ENCODE measurements around the gene P2RX3. TPM values are rescaled to one million over a fixed set of nuclear protein-coding genes. Genes with fewer than 3 reads are reported as not detected.

Gene P2RX3
- total RNA-seq, 1 experiment from 2014 or later, result 0.15 TPM

DNA sequence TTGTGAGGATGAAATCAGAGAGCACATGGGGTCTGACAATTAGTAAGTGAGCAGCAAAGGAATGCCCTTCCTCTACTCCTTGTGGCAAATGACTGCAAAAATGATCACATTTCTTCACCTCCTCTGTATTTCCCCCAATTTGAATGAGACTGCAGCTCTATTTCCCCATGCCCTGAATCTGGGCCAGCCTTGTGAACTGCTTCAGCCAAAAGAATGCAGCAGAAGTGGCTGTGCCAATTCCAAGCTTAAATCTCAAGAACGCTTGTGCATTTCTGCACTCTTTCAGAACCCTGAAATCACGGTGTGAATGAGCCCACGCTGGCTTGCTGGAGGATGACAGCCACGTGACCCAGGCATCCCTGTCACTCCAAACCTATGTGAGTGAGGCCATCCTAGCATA lies 78.9 kb downstream of the P2RX3 start:
- no peaks in the 10 kb centered on the region; the same call in 1 of the 2 replicates for H3K4me1 ChIP-seq (ENCODE audit: insufficient read depth, low read length)
- H4K91ac ChIP-seq (ENCODE audit: insufficient read length, low read depth, low read length), result no peak overlapping the region
- no peak overlapping the region for H2BK12ac ChIP-seq (ENCODE audit: insufficient read length, low read depth, low read length)
- H3K23me2 ChIP-seq (ENCODE audit: insufficient read length, low read depth, low read length, poor library complexity, severe bottlenecking), result no peaks in the 10 kb centered on the region
- H2BK120ac ChIP-seq (ENCODE audit: low read depth, low read length, poor library complexity, severe bottlenecking), result no peak overlapping the region
- no peak overlapping the region for H3K14ac ChIP-seq (ENCODE audit: insufficient read depth, low read length)
- H3K27me3 ChIP-seq (ENCODE audit: insufficient read depth, low read length), result no peaks in the 10 kb centered on the region
- no peak overlapping the region for H3K23ac ChIP-seq (ENCODE audit: insufficient read length, low read depth, low read length)
- H4K8ac ChIP-seq (replicated peaks; ENCODE audit: insufficient read length, low read depth, low read length), result no peak overlapping the region
- H3K9ac ChIP-seq (ENCODE audit: extremely low read depth, insufficient read length, low read length), result no peak overlapping the region
- H3K79me1 ChIP-seq (ENCODE audit: insufficient read depth, low read depth, low read length, poor library complexity, severe bottlenecking), result no peaks in the 10 kb centered on the region
- no peak for DNase-seq
- no peak overlapping the region for H3K4ac ChIP-seq (ENCODE audit: low read depth, low read length)
- no peak overlapping the region for H2BK5ac ChIP-seq (ENCODE audit: insufficient read length, low read length)
- H3K4me3 Mint-ChIP-seq, result no peak overlapping the region
- no peak overlapping the region for H3K4me2 ChIP-seq (ENCODE audit: insufficient read depth, insufficient read length, low read length)
- H3K27ac Mint-ChIP-seq, result no peak overlapping the region; a peak in 1 of 7 replicates
- H3K79me2 ChIP-seq (ENCODE audit: insufficient read depth, low read length), result no peaks in the 10 kb centered on the region
- no peak overlapping the region for H3T11ph ChIP-seq (ENCODE audit: low read length)
- WGBS (ENCODE audit: extremely low coverage, insufficient read length, low lambda C conversion rate), result no CpG with 5 or more reads among the region's 4 CpGs
- H3K4me1 Mint-ChIP-seq, result peaks cover 8 to 16% of the 10 kb centered on the region in 2 experiments
- no peak overlapping the region for H4K5ac ChIP-seq (ENCODE audit: insufficient read length, low read depth, low read length)
- H3K9me3 Mint-ChIP-seq, result no peaks in the 10 kb centered on the region
- no peaks in the 10 kb centered on the region for H3K27me3 Mint-ChIP-seq (ENCODE audit: low read depth)
- H3K18ac ChIP-seq (ENCODE audit: insufficient read length, low read depth, low read length), result no peak overlapping the region
- no peak overlapping the region for H3K27ac ChIP-seq (ENCODE audit: insufficient read length, low read depth, low read length)
- H2AFZ ChIP-seq (ENCODE audit: low read length), result no peak overlapping the region
- TF ChIP-seq, protein P1, sequence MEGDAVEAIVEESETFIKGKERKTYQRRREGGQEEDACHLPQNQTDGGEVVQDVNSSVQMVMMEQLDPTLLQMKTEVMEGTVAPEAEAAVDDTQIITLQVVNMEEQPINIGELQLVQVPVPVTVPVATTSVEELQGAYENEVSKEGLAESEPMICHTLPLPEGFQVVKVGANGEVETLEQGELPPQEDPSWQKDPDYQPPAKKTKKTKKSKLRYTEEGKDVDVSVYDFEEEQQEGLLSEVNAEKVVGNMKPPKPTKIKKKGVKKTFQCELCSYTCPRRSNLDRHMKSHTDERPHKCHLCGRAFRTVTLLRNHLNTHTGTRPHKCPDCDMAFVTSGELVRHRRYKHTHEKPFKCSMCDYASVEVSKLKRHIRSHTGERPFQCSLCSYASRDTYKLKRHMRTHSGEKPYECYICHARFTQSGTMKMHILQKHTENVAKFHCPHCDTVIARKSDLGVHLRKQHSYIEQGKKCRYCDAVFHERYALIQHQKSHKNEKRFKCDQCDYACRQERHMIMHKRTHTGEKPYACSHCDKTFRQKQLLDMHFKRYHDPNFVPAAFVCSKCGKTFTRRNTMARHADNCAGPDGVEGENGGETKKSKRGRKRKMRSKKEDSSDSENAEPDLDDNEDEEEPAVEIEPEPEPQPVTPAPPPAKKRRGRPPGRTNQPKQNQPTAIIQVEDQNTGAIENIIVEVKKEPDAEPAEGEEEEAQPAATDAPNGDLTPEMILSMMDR (conservative IDR thresholded peaks at IDR 0.05), result no peak
- no peaks in the 10 kb centered on the region for H4K20me1 ChIP-seq (ENCODE audit: control insufficient read depth, insufficient read depth, insufficient read length)
- H2BK20ac ChIP-seq (ENCODE audit: low read depth, low read length, poor library complexity, severe bottlenecking), result no peak overlapping the region
- H2AK5ac ChIP-seq (ENCODE audit: insufficient read length, low read length), result no peak overlapping the region
- peaks cover 26 to 52% (median 47%) of the 10 kb centered on the region in 3 experiments for H3K36me3 Mint-ChIP-seq (ENCODE audit: insufficient read depth in 1 of 3, low read depth in 3 of 3)
- no peak overlapping the region for H2BK15ac ChIP-seq (ENCODE audit: low read depth, low read length)
- H3K9me3 ChIP-seq (ENCODE audit: control insufficient read depth, low read depth, low read length), result no peaks in the 10 kb centered on the region
- no peak overlapping the region for H3K56ac ChIP-seq (ENCODE audit: insufficient read length, low read depth, low read length)

Data from H9 (cell line).